Measurements from ENCODE around the gene DPEP1.

DNA sequence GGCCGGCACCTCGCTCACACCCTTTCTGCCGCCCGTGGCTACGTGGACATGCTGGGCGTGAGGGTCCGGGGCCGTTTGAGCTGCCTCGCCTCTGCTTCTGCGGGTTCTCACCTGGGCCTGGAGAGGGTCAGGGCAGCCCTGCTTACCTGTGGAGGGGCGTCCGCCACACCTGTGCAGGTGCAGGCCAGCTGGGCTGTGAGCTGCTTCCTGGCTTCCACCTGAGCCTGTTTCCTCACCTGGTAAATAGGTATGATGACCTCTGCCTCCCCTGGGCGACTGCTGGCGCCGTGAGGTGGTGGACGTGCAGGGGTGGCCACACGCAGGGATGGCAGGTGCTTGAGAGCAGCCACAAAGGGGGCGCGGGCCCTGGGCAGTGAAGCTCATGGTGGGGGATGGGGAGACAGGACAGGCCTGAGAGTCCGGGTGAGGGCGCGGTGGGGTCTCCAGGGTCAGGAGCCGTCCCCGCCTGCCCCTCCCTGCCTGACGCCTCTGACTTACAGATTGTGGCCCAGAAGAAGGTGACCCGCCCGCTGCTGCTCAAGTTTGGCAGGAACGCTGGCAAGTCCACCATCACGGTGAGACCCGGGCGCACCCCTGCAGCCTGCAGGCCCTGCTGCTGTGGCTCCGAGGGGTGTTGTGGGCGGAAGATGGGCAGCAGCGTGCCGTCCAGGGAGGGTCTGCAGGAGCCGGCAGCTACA is 30.1 kb upstream of the DPEP1 start:
- TF ChIP-seq FOXM1 (IDR thresholded peaks at IDR 0.05; ENCODE audit: borderline replicate concordance) (no peak), CTBP1 (IDR thresholded peaks at IDR 0.05; ENCODE audit: borderline replicate concordance) (no peak), TARDBP (IDR thresholded peaks at IDR 0.05) (no peak), SP1 (IDR thresholded peaks at IDR 0.05) (no peak), ARNT (IDR thresholded peaks at IDR 0.05) (no peak)
